Mesenchymal stem cell (in vitro differentiated cells and primary cell): Measurements from ENCODE around the gene MAP4K4.

Experiments used
- DNase-seq: peaks from one replicate; pipeline ENCODE4 v3.0.0-alpha.2; 2013
- H2AFZ ChIP-seq: one replicate; pipeline ENCODE4 v1.6.1; 2013; ENCODE audit warnings: low read depth, mild to moderate bottlenecking, control low read depth, inconsistent platforms, low read length, moderate library complexity
- H2AK5ac ChIP-seq: 2 replicates; pipeline ENCODE4 v1.6.1; 2013; ENCODE audit warnings: low read length, moderate library complexity, mild to moderate bottlenecking, inconsistent platforms; ENCODE audit not compliant: severe bottlenecking
- H2BK120ac ChIP-seq: one replicate; pipeline ENCODE4 v1.6.1; 2013; ENCODE audit warnings: low read depth, mild to moderate bottlenecking, inconsistent platforms, low read length, moderate library complexity
- H2BK12ac ChIP-seq, 2 experiments: one replicate each; pipeline ENCODE4 v1.6.1; 2013; ENCODE audit warnings: inconsistent platforms in 2 of 2, low read length in 2 of 2, mild to moderate bottlenecking in 2 of 2, moderate library complexity in 2 of 2, control low read depth in 1 of 2
- H2BK15ac ChIP-seq: one replicate; pipeline ENCODE4 v1.6.1; 2013; ENCODE audit warnings: mild to moderate bottlenecking, low read depth, inconsistent platforms; ENCODE audit not compliant: poor library complexity, severe bottlenecking
- H2BK5ac ChIP-seq: 2 replicates; pipeline ENCODE4 v1.6.1; 2013; ENCODE audit warnings: low read depth, mild to moderate bottlenecking, low read length, control low read depth, inconsistent platforms; ENCODE audit not compliant: poor library complexity, severe bottlenecking
- H3K14ac ChIP-seq, 2 experiments: one replicate each; pipeline ENCODE4 v1.6.1; 2013; ENCODE audit warnings: inconsistent platforms in 2 of 2, low read length in 2 of 2, control low read depth in 1 of 2, mild to moderate bottlenecking in 1 of 2, moderate library complexity in 1 of 2
- H3K18ac ChIP-seq, 2 experiments: one replicate each; pipeline ENCODE4 v1.6.1; 2013; ENCODE audit warnings: inconsistent platforms in 2 of 2, low read length in 2 of 2, control low read depth in 1 of 2, low read depth in 1 of 2, mild to moderate bottlenecking in 1 of 2
- H3K23ac ChIP-seq, 2 experiments: one replicate each; pipeline ENCODE4 v1.6.1; 2013; ENCODE audit warnings: inconsistent platforms in 2 of 2, low read length in 2 of 2, mild to moderate bottlenecking in 2 of 2, moderate library complexity in 2 of 2, control low read depth in 1 of 2
- H3K27ac ChIP-seq: 2 replicates; pipeline ENCODE4 v1.5.1; 2013; ENCODE audit warnings: mild to moderate bottlenecking, moderate library complexity, low read length, control low read depth, inconsistent platforms; ENCODE audit not compliant: poor library complexity, severe bottlenecking
- H3K27me3 ChIP-seq, 2 experiments: 2 replicates each; pipeline versions ENCODE4 v1.6.1 to v1.7.0; 2013; ENCODE audit warnings: low read length in 2 of 2, mild to moderate bottlenecking in 2 of 2, moderate library complexity in 2 of 2, control low read depth in 1 of 2, inconsistent platforms in 1 of 2; ENCODE audit not compliant: control insufficient read depth in 1 of 2, insufficient read depth in 1 of 2
- H3K36me3 ChIP-seq, 2 experiments: 2 replicates each; pipeline versions ENCODE4 v1.6.1 to v1.7.0; 2013; ENCODE audit warnings: low read length in 2 of 2, control low read depth in 1 of 2, inconsistent platforms in 1 of 2, low read depth in 1 of 2, mild to moderate bottlenecking in 1 of 2; ENCODE audit not compliant: insufficient read depth in 2 of 2, control insufficient read depth in 1 of 2
- H3K4ac ChIP-seq, 2 experiments: one replicate each; pipeline ENCODE4 v1.6.1; 2013; ENCODE audit warnings: inconsistent platforms in 2 of 2, low read length in 2 of 2, mild to moderate bottlenecking in 2 of 2, moderate library complexity in 2 of 2, control low read depth in 1 of 2, low read depth in 1 of 2
- H3K4me1 ChIP-seq: 2 replicates; pipeline ENCODE4 v1.6.1; 2013; ENCODE audit warnings: low read depth, low read length, control low read depth; ENCODE audit not compliant: control insufficient read depth, insufficient read depth
- H3K4me2 ChIP-seq: 2 replicates; pipeline ENCODE4 v1.6.1; 2013; ENCODE audit warnings: low read length, mild to moderate bottlenecking, inconsistent platforms; ENCODE audit not compliant: poor library complexity, severe bottlenecking
- H3K4me3 ChIP-seq, 2 experiments: 2 replicates each; pipeline versions ENCODE4 v1.5.1 to v1.7.0; 2013; ENCODE audit warnings: low read length in 2 of 2, mild to moderate bottlenecking in 2 of 2, control low read depth in 1 of 2, low read depth in 1 of 2; ENCODE audit not compliant: insufficient read depth in 1 of 2
- H3K79me1 ChIP-seq: replicated peaks from 2 replicates; pipeline ENCODE4 v1.6.1; 2013; ENCODE audit warnings: mild to moderate bottlenecking, control low read depth, low read length, inconsistent platforms; ENCODE audit not compliant: poor library complexity, severe bottlenecking
- H3K9ac ChIP-seq: 2 replicates; pipeline ENCODE4 v1.7.0; 2013; ENCODE audit warnings: mild to moderate bottlenecking, low read length, moderate library complexity
- H3K9me3 ChIP-seq: 2 replicates; pipeline ENCODE4 v1.7.0; 2013; ENCODE audit warnings: mild to moderate bottlenecking, low read length; ENCODE audit not compliant: control insufficient read depth
- H4K8ac ChIP-seq: one replicate; pipeline ENCODE4 v1.6.1; 2013; ENCODE audit warnings: inconsistent platforms, mild to moderate bottlenecking, low read length, moderate library complexity
- H4K91ac ChIP-seq: one replicate; pipeline ENCODE4 v1.6.1; 2013; ENCODE audit warnings: mild to moderate bottlenecking, low read length, inconsistent platforms
- WGBS: methylation state at CpG from one replicate; pipeline ENCODE4 v1.1.7; 2013; ENCODE audit warnings: mixed read lengths; 5-methylcytosine and 5-hydroxymethylcytosine counted together

MAP4K4 gene

DNA sequence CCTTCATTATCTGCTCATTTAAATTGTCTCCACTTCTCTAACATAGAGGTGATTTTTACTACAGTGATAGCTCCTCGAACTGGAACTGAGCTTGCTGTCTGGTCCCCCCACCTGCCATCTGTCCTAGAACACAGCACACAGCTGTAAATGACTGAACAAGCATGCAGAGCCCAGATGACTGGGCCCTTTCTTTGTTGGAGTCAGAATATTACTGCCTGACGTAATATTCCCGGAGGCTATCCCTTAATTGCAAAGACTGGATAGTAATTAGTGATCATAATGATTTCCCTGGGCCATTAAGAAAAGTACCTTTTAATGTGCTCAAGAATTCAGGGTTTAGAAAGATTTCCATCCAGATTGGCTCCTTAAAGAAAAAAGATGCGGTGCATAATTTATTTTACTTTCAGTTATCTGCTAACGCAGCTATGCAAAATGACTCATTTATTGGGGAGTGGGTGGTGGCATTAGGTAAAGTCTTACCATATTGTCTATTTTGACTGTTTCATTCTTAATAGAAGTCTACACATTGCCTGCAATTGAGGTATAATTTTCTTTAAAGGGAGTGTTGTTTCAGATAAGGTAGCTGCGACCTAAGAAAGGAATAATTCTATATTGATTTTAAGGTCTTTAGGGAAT, 84.4 kb downstream of the MAP4K4 start:
- Histone ChIP-seq H2BK12ac (no peak overlapping the region), H3K4me3 (no peak overlapping the region), H2BK120ac (no peak overlapping the region), H3K79me1 (peaks cover 2% of the 10 kb centered on the region), H3K23ac (no peak overlapping the region), H2BK15ac (no peak overlapping the region), H3K27me3 (no peaks in the 10 kb centered on the region), H3K14ac (no peak overlapping the region), H4K8ac (no peak overlapping the region), H3K9ac (no peak overlapping the region), H4K91ac (no peak overlapping the region), H3K9me3 (no peaks in the 10 kb centered on the region), H3K4me2 (no peak overlapping the region), H3K36me3 (peaks cover 0 to 21% of the 10 kb centered on the region in 2 experiments), H2BK5ac (no peak overlapping the region), H2AFZ (no peak overlapping the region), H3K4me1 (peaks cover 12% of the 10 kb centered on the region), H2AK5ac (no peak overlapping the region), H3K27ac (no peak overlapping the region), H3K4ac (no peak overlapping the region), H3K18ac (no peak overlapping the region)
- WGBS: 90% methylated on average over 6 of the region's 6 CpGs
- no peak for DNase-seq

DNA sequence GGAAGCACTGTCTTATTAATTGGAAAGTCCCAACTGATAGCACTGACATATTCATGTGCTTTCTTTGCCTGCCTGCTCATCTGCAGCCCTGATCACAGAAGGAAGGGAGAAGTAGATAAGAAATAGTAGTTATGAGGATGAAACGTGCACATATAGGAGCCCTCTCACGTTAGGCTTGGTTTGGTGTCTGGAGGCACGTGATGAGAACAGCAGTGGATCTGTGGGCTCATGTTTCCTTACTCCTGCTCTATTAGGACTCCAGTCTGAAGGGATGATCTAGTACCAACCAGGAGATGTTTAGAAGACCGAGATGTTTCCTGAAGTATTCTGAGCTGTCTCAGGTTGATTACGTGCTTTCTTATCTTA, 84.9 kb downstream of the MAP4K4 start:
- Histone ChIP-seq H3K9ac (no peak overlapping the region), H2BK12ac (no peak overlapping the region), H3K4me1 (peaks cover 7% of the 10 kb centered on the region), H3K4me2 (no peak overlapping the region), H3K4me3 (no peak overlapping the region), H3K14ac (no peak overlapping the region), H3K79me1 (peaks cover 2% of the 10 kb centered on the region), H2BK120ac (no peak overlapping the region), H2AK5ac (no peak overlapping the region), H2BK5ac (no peak overlapping the region), H3K9me3 (no peaks in the 10 kb centered on the region), H3K4ac (no peak overlapping the region), H4K91ac (no peak overlapping the region), H4K8ac (no peak overlapping the region), H2AFZ (no peak overlapping the region), H3K23ac (no peak overlapping the region), H2BK15ac (no peak overlapping the region), H3K36me3 (peaks cover 0 to 20% of the 10 kb centered on the region in 2 experiments), H3K27ac (no peak overlapping the region), H3K27me3 (no peaks in the 10 kb centered on the region), H3K18ac (no peak overlapping the region)
- WGBS: 92% methylated on average over 5 of the region's 5 CpGs
- no peak for DNase-seq

DNA sequence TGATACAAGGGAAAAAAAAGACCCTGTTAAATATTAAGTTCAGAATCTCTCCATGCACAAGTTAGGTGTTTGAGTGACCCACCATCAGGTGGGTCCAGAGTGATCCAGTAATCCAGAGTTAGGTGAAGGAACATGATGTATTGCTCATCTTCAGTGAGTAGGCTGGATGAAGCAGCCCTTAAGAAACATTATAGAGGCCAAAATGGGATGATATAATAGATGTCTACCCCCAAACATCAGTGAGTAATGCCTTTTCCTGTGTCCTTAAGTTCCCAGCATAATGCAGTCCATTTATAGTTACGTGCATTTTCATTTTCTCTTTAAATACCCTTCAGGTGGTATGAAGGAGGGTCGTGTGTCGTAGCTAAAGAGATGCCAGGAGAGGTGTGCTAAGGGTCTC, 89.6 kb downstream of the MAP4K4 start:
- Histone ChIP-seq H3K27me3 (no peaks in the 10 kb centered on the region), H3K18ac (no peak overlapping the region), H2BK15ac (no peak overlapping the region), H3K4me3 (no peak overlapping the region), H3K4ac (no peak overlapping the region), H2AK5ac (no peak overlapping the region), H3K4me2 (no peak overlapping the region), H2BK12ac (no peak overlapping the region), H3K23ac (no peak overlapping the region), H3K14ac (no peak overlapping the region), H3K79me1 (peaks cover 7% of the 10 kb centered on the region), H3K27ac (no peak overlapping the region), H3K4me1 (no peaks in the 10 kb centered on the region), H3K36me3 (peaks cover 0 to 25% of the 10 kb centered on the region in 2 experiments), H2BK120ac (no peak overlapping the region), H4K8ac (no peak overlapping the region), H4K91ac (no peak overlapping the region), H2AFZ (no peak overlapping the region), H3K9ac (no peak overlapping the region), H2BK5ac (no peak overlapping the region), H3K9me3 (no peaks in the 10 kb centered on the region)
- WGBS: 80% methylated on average over 3 of the region's 3 CpGs
- no peak for DNase-seq

DNA sequence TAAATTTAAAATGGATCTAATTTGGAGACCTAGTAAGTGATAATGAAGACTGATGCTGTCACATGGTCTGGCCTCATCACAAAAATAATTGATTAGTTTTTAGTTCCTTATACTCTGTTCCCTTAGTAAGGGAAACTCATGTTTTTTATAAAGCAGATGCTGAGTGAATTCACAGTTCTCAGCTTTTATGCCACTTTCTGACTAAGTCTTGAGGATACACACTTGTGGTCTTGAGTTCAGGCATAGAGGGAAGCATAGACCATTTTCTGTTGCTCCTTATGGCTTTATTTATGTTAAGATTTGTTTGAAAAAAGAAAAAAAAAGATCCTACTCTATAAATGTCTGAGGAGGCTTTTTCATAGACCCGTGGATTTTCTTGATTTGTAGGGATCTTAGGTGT, 91.1 kb downstream of the MAP4K4 start:
- Histone ChIP-seq H3K9ac (peak overlapping the region; percentile 5), H2BK15ac (no peak overlapping the region), H3K27me3 (no peaks in the 10 kb centered on the region), H2BK12ac (no peak overlapping the region), H4K8ac (no peak overlapping the region), H4K91ac (no peak overlapping the region), H3K23ac (no peak overlapping the region), H3K14ac (no peak overlapping the region), H3K36me3 (peaks cover 0 to 34% of the 10 kb centered on the region in 2 experiments), H2AK5ac (no peak overlapping the region), H3K4me3 (no peak overlapping the region), H3K27ac (no peak overlapping the region), H3K4me1 (no peaks in the 10 kb centered on the region), H3K4me2 (no peak overlapping the region), H3K9me3 (no peaks in the 10 kb centered on the region), H3K18ac (no peak overlapping the region), H3K4ac (no peak overlapping the region), H2BK120ac (no peak overlapping the region), H3K79me1 (peaks cover 7% of the 10 kb centered on the region), H2BK5ac (no peak overlapping the region), H2AFZ (no peak overlapping the region)
- WGBS: 100% methylated on average over 1 of the region's 1 CpG
- no peak for DNase-seq
